ENCODE data around the gene TXNDC17.

GRCh38 chr17:6610011-6610410 is 30.8 kb upstream of the TXNDC17 start:
- TF ChIP-seq CTCF (IDR thresholded peaks at IDR 0.05; ENCODE audit: control extremely low read depth in 1 of 3, insufficient read depth in 1 of 3, low read depth in 1 of 3, low read length in 3 of 3) = no peak
- TF ChIP-seq CBX8 (IDR thresholded peaks at IDR 0.05; ENCODE audit: borderline replicate concordance, low read depth, low read length) = no peak
- TF ChIP-seq POLR2A (IDR thresholded peaks at IDR 0.05; ENCODE audit: control extremely low read depth in 1 of 2, low read depth in 2 of 2, low read length in 2 of 2) = no peak
- no peak for TF ChIP-seq KDM1A (IDR thresholded peaks at IDR 0.05; ENCODE audit: borderline replicate concordance, low read length)
- no peak for TF ChIP-seq SRF (IDR thresholded peaks at IDR 0.05; ENCODE audit: low read depth, low read length)
- no peak for TF ChIP-seq EZH2 (IDR thresholded peaks at IDR 0.05; ENCODE audit: low read depth, low read length, severe bottlenecking)
- TF ChIP-seq SUZ12 (IDR thresholded peaks at IDR 0.05; ENCODE audit: low read length) = no peak
- TF ChIP-seq EP300 (IDR thresholded peaks at IDR 0.05; ENCODE audit: borderline replicate concordance in 1 of 2, low read depth in 2 of 2, low read length in 2 of 2) = no peak
- no peak for TF ChIP-seq CHD1 (IDR thresholded peaks at IDR 0.05; ENCODE audit: low read depth, low read length)
- TF ChIP-seq TEAD4 (IDR thresholded peaks at IDR 0.05; ENCODE audit: low read depth, low read length) = no peak
- no peak for TF ChIP-seq GTF2F1 (IDR thresholded peaks at IDR 0.05; ENCODE audit: borderline replicate concordance, low read depth, low read length)
- TF ChIP-seq BRCA1 (IDR thresholded peaks at IDR 0.05; ENCODE audit: low read depth, low read length) = no peak
- TF ChIP-seq RAD21 (IDR thresholded peaks at IDR 0.05 in 1 of 2, conservative IDR thresholded peaks at IDR 0.05 in 1 of 2; ENCODE audit: low read depth in 2 of 2, low read length in 2 of 2) = no peak
- TF ChIP-seq NANOG (IDR thresholded peaks at IDR 0.05; ENCODE audit: insufficient read depth, low read depth, low read length, poor library complexity, severe bottlenecking) = no peak
